GM12873 (cell line): ENCODE results near the gene CELSR2.

ENCODE experiments used
- TF ChIP-seq, protein P1 (sequence below): IDR thresholded peaks from 2 replicates; pipeline ENCODE4 v1.5.1; 2012; ENCODE audit warnings: low read depth, mild to moderate bottlenecking, moderate library complexity, low read length, control low read depth; ENCODE audit not compliant: insufficient read depth; ENCODE audit errors: missing control alignments

CELSR2 gene

DNA sequence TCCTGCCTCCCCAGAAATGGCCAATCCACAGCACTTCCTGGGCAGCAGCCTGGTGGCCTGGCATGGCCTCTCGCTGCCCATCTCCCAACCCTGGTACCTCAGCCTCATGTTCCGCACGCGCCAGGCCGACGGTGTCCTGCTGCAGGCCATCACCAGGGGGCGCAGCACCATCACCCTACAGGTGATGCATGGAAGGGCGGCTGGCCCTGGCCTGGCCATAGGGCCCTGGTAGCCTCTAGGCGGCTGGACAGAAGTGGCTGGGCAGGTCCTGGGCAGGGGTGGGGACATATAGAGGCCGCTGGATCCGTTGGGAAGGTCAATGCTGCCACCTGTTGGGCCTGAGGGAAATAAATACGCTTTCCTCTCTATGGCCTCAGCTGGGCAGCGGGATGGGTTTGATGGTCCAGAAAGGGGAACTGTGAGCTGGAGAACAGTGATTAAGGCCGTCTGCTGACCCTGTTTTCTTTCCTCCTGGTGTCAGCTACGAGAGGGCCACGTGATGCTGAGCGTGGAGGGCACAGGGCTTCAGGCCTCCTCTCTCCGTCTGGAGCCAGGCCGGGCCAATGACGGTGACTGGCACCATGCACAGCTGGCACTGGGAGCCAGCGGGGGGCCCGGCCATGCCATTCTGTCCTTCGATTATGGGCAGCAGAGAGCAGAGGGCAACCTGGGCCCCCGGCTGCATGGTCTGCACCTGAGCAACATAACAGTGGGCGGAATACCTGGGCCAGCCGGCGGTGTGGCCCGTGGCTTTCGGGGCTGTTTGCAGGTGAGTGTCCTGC lies 14.4 kb downstream of the CELSR2 start:
- TF ChIP-seq, protein P1, sequence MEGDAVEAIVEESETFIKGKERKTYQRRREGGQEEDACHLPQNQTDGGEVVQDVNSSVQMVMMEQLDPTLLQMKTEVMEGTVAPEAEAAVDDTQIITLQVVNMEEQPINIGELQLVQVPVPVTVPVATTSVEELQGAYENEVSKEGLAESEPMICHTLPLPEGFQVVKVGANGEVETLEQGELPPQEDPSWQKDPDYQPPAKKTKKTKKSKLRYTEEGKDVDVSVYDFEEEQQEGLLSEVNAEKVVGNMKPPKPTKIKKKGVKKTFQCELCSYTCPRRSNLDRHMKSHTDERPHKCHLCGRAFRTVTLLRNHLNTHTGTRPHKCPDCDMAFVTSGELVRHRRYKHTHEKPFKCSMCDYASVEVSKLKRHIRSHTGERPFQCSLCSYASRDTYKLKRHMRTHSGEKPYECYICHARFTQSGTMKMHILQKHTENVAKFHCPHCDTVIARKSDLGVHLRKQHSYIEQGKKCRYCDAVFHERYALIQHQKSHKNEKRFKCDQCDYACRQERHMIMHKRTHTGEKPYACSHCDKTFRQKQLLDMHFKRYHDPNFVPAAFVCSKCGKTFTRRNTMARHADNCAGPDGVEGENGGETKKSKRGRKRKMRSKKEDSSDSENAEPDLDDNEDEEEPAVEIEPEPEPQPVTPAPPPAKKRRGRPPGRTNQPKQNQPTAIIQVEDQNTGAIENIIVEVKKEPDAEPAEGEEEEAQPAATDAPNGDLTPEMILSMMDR, result peak; percentile 99

DNA sequence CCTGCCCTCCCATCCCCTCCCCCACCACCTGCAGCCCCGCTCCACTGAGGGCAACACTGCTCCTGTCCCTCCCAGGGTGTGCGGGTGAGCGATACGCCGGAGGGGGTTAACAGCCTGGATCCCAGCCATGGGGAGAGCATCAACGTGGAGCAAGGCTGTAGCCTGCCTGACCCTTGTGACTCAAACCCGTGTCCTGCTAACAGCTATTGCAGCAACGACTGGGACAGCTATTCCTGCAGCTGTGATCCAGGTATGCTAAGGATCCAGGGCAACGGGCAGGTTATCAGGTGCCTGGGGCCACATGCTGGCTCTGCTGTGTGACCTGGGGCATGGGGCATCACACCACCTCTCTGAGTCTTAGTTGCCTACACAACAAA lies 15.0 kb downstream of the CELSR2 start:
- TF ChIP-seq, protein P1, result no peak

DNA sequence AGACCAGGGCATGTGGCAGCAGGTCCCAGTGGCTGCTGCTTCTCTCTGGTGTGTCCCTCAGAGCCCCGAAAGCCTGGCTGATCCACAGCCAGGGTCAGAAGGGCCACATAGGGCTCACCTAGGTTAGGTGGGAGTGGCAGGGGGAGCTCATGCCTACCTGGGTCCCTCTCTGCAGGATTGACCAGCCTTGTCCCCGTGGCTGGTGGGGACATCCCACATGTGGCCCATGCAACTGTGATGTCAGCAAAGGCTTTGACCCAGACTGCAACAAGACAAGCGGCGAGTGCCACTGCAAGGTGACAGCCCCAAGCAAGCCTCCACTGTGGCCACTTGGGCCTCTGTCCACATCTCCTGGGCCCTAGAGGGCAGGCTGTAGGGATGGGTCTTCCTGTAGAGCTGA lies 15.7 kb downstream of the CELSR2 start:
- TF ChIP-seq, protein P1, result no peak

DNA sequence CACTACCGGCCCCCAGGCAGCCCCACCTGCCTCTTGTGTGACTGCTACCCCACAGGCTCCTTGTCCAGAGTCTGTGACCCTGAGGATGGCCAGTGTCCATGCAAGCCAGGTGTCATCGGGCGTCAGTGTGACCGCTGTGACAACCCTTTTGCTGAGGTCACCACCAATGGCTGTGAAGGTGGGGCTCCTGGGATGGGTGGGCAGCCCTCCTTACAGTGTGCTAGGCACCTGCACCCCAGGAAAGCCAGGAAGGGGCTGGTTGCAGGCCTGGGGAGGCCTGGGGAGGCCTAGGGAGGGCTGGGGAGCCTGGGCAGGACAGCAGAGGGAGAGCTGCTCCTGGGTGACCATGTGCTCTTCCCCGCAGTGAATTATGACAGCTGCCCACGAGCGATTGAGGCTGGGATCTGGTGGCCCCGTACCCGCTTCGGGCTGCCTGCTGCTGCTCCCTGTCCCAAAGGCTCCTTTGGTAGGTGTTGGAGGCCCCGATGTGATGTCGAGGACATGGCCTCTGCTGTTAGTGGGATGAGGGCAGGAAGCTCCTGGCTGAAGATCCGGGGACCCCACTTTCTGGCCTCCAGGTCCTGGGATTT lies 16.5 kb downstream of the CELSR2 start:
- TF ChIP-seq, protein P1, result no peak

DNA sequence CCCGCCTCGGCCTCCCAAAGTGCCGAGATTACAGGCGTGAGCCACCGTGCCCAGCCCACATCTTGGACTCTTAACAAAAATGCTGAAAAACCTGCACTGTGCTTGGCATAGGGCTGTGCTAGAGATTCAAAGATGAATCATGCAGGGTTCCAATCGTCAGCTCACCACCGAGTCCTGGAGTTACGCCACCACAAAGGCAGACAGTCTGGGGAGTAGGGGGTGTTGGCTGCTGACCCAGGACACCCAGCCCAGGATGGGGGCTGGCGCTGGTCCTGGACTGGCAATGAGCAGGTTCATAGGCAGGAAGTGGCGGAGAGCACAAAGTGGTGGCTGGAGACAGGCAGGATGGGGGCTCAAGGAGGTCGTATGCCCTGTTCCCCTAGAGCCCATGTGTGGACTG lies 17.6 kb downstream of the CELSR2 start:
- TF ChIP-seq, protein P1, result no peak

DNA sequence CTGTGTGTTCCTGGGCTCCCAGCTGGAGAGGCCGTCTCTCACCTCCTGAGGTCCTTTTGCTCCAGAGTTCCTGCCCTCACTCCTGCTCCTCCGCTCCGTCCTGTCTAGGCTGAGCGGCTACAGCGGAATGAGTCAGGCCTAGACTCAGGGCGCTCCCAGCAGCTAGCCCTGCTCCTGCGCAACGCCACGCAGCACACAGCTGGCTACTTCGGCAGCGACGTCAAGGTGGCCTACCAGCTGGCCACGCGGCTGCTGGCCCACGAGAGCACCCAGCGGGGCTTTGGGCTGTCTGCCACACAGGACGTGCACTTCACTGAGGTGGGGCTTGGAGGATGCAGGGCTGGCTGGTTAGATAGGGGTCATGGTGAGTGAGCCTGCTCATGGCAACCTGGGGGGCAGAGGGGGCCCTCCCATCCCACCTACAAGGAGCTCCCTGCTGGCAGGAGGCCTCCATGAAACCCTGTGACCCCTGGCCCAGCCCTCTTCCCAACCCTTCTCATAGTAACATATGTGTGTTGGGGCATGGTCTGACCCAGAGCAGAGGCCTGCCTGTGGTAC lies 18.5 kb downstream of the CELSR2 start:
- TF ChIP-seq, protein P1, result no peak

DNA sequence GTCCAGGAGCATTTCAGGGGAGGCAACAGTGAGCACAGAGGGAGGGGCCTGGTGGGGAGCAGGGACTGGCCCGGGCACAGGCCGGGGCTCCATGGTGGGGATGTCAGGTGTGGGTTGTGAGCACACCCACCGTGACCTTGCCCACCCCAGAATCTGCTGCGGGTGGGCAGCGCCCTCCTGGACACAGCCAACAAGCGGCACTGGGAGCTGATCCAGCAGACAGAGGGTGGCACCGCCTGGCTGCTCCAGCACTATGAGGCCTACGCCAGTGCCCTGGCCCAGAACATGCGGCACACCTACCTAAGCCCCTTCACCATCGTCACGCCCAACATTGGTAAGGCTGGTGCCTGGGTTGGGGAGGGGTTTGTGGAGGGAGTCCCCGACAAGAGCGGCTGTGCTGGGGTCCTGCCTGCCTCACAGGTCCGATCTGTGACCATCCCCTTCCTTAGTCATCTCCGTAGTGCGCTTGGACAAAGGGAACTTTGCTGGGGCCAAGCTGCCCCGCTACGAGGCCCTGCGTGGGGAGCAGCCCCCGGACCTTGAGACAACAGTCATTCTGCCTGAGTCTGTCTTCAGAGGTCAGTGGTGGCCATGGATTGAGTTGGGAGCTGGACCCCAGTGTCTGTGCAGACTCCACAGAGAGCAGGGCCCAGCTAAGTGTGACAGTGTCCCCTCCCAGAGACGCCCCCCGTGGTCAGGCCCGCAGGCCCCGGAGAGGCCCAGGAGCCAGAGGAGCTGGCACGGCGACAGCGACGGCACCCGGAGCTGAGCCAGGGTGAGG lies 19.3 kb downstream of the CELSR2 start:
- TF ChIP-seq, protein P1, result no peak
